NCI-H1417 treated with DMSO at 0.1 percent for 48 hours (cell line): ENCODE measurements around the gene PCAT7.
"Not testable (repeated sequence)": the region's sequence is repeated elsewhere in the genome, so short reads cannot be mapped to it uniquely, and the experiment has no call there.

ENCODE experiments used
- DNase-seq: peaks from one replicate; lab custom pipeline; 2025; lab: John Stamatoyannopoulos, UW

The PCAT7 gene

GRCh38 chr9:94563548-94563947, 8.7 kb downstream of the PCAT7 start:
- no peak for DNase-seq

GRCh38 chr9:94564279-94564678, 9.4 kb downstream of the PCAT7 start:
- not testable (repeated sequence) for DNase-seq

- no peak for DNase-seq
Observed at GRCh38 chr9:94566550-94566949, 11.7 kb downstream of the PCAT7 start.

- DNase-seq: no peak
Observed at GRCh38 chr9:94567271-94567670, 12.4 kb downstream of the PCAT7 start.

GRCh38 chr9:94568250-94568889, 13.5 kb downstream of the PCAT7 start:
- DNase-seq: no peak

- no peak for DNase-seq
Observed at GRCh38 chr9:94568972-94569712, 14.3 kb downstream of the PCAT7 start.

GRCh38 chr9:94576131-94576530, 21.2 kb downstream of the PCAT7 start:
- DNase-seq: no peak

- DNase-seq: no peak
Observed at GRCh38 chr9:94577036-94577435, 22.2 kb downstream of the PCAT7 start.

GRCh38 chr9:94577571-94577970, 22.7 kb downstream of the PCAT7 start:
- no peak for DNase-seq

GRCh38 chr9:94581728-94582127, 26.8 kb downstream of the PCAT7 start:
- DNase-seq: no peak

GRCh38 chr9:94584555-94584954, 29.7 kb downstream of the PCAT7 start:
- DNase-seq: no peak

- DNase-seq: no peak
Observed at GRCh38 chr9:94586316-94586715, 31.4 kb downstream of the PCAT7 start.

GRCh38 chr9:94586814-94587213, 31.9 kb downstream of the PCAT7 start:
- no peak for DNase-seq

GRCh38 chr9:94588681-94589080, 33.8 kb downstream of the PCAT7 start:
- no peak for DNase-seq

- not testable (repeated sequence) for DNase-seq
Observed at GRCh38 chr9:94591046-94591545, 36.2 kb downstream of the PCAT7 start.

GRCh38 chr9:94591876-94592275, 37.0 kb downstream of the PCAT7 start:
- DNase-seq: no peak

- not testable (repeated sequence) for DNase-seq
Observed at GRCh38 chr9:94592683-94593082, 37.8 kb downstream of the PCAT7 start.

- no peak for DNase-seq
Observed at GRCh38 chr9:94593459-94594345, 38.8 kb downstream of the PCAT7 start, which contains the start of gene FBP2. Gene FBP2, minus strand, starts transcription at chr9:94593824. Its CDS starts 98 bp downstream, at chr9:94593726.

- DNase-seq: no peak
Observed at GRCh38 chr9:94599102-94599501, 44.2 kb downstream of the PCAT7 start.

GRCh38 chr9:94600258-94600657, 45.4 kb downstream of the PCAT7 start:
- no peak for DNase-seq

GRCh38 chr9:94600715-94601114, 45.8 kb downstream of the PCAT7 start:
- DNase-seq: no peak

- no peak for DNase-seq
Observed at GRCh38 chr9:94602666-94603065, 47.8 kb downstream of the PCAT7 start.
